SU-DHL-6 (cell line): ENCODE data around the gene CYP3A5.

Experiments used
- H2AFZ ChIP-seq: fragments of 200-600 bp; sonication (generic); 2 replicates; pipeline ENCODE4 v1.6.1; 2014; ENCODE audit warnings: low read depth, mild to moderate bottlenecking, moderate library complexity, mixed read lengths, antibody characterized with exemption, low read length; ENCODE audit not compliant: severe bottlenecking
- H3F3A ChIP-seq: fragments of 200-600 bp; shearing (Covaris generic); 2 replicates; pipeline ENCODE4 v1.6.0; 2016; ENCODE audit warnings: antibody characterized with exemption, mild to moderate bottlenecking; ENCODE audit not compliant: insufficient read depth
- H3K27ac ChIP-seq: fragments of 200-600 bp; sonication (generic); 2 replicates; pipeline ENCODE4 v1.5.1; 2016; ENCODE audit warnings: low read depth, mild to moderate bottlenecking, low read length, moderate library complexity, mixed read lengths
- H3K27me3 ChIP-seq: fragments of 200-600 bp; sonication (generic), shearing (Covaris generic); 2 replicates; pipeline ENCODE4 v1.6.0; 2014; ENCODE audit warnings: mild to moderate bottlenecking, low read length
- H3K36me3 ChIP-seq: fragments of 200-600 bp; sonication (generic); 2 replicates; pipeline ENCODE4 v1.6.1; 2014; ENCODE audit warnings: mild to moderate bottlenecking, low read length, mixed read lengths
- H3K4me2 ChIP-seq: fragments of 300-600, 200-600 bp; shearing (Covaris generic), sonication (generic); 2 replicates; pipeline ENCODE4 v1.6.0; 2014; ENCODE audit warnings: low read length, low read depth, mild to moderate bottlenecking; ENCODE audit not compliant: poor library complexity, severe bottlenecking
- H3K4me3 ChIP-seq: fragments of 200-600 bp; sonication (generic); 2 replicates; pipeline ENCODE4 v1.5.1; 2014; ENCODE audit warnings: antibody characterized with exemption, low read length, mild to moderate bottlenecking, mixed read lengths; ENCODE audit not compliant: insufficient read depth, poor library complexity, severe bottlenecking
- H3K79me2 ChIP-seq: fragments of 200-600 bp; sonication (generic); 2 replicates; pipeline ENCODE4 v1.6.1; 2014; ENCODE audit warnings: mild to moderate bottlenecking, low read length, moderate library complexity; ENCODE audit not compliant: insufficient read depth
- H3K9ac ChIP-seq: fragments of 200-600 bp; sonication (generic); 2 replicates; pipeline ENCODE4 v1.7.0; 2014; ENCODE audit warnings: mild to moderate bottlenecking, low read length
- H3K9me2 ChIP-seq: fragments of 200-600 bp; sonication (generic); replicated peaks from 2 replicates; pipeline ENCODE4 v1.6.1; 2014; ENCODE audit warnings: low read length; ENCODE audit not compliant: insufficient read depth
- H3K9me3 ChIP-seq: fragments of 200-600 bp; sonication (generic); 2 replicates; pipeline ENCODE4 v1.6.1; 2014; ENCODE audit warnings: low read length, mixed read lengths; ENCODE audit not compliant: insufficient read depth
- H4K20me1 ChIP-seq: fragments of 200-600 bp; sonication (generic); 2 replicates; pipeline ENCODE4 v1.6.1; 2014; ENCODE audit warnings: low read depth, mild to moderate bottlenecking, antibody characterized with exemption, low read length, moderate library complexity, mixed read lengths
- EZH2phosphoT487 ChIP-seq: fragments of 200-600 bp; sonication (generic), shearing (Covaris generic); conservative IDR thresholded peaks from 2 replicates; pipeline ENCODE4 v1.6.1; 2018; ENCODE audit warnings: mild to moderate bottlenecking, antibody characterized with exemption, low read length, moderate library complexity, mixed read lengths
- TF ChIP-seq, protein P1 (sequence below): fragments of 200-600 bp; sonication (generic); IDR thresholded peaks from one replicate; pipeline ENCODE4 v1.5.1; 2017; ENCODE audit warnings: antibody characterized with exemption, mild to moderate bottlenecking, low read length, moderate library complexity; ENCODE audit not compliant: insufficient read depth, poor library complexity, severe bottlenecking

Gene CYP3A5

DNA sequence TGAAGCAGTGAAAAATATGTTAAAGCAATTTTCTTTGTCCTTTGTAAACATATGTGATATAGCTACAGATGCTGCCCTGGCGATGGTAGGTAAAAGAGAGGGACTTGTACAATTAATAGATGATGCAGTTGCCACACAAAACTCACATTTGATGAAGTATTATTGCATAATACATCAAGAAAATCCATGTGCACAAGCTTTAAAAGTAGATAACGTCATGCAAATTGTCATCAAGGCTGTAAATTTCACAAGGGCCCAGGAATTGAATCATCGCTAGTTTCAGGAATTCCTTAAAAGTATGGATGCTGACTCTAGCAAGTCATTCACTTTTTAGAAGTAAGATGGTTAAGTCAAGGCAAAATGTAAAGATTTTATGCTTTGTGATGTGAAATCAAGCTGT lies 10.0 kb downstream of the CYP3A5 start:
- H3K27ac ChIP-seq: no peak overlapping the region
- no peaks in the 10 kb centered on the region for H3K9me3 ChIP-seq
- no peaks in the 10 kb centered on the region for H3K36me3 ChIP-seq
- H3K9ac ChIP-seq: no peak overlapping the region
- H2AFZ ChIP-seq: no peak overlapping the region
- H3K4me3 ChIP-seq: no peak overlapping the region
- H3K27me3 ChIP-seq: no peaks in the 10 kb centered on the region
- H3K9me2 ChIP-seq: no peaks in the 10 kb centered on the region
- no peaks in the 10 kb centered on the region for H3K79me2 ChIP-seq
- H4K20me1 ChIP-seq: no peaks in the 10 kb centered on the region
- H3F3A ChIP-seq: no peaks in the 10 kb centered on the region
- TF ChIP-seq, protein P1, sequence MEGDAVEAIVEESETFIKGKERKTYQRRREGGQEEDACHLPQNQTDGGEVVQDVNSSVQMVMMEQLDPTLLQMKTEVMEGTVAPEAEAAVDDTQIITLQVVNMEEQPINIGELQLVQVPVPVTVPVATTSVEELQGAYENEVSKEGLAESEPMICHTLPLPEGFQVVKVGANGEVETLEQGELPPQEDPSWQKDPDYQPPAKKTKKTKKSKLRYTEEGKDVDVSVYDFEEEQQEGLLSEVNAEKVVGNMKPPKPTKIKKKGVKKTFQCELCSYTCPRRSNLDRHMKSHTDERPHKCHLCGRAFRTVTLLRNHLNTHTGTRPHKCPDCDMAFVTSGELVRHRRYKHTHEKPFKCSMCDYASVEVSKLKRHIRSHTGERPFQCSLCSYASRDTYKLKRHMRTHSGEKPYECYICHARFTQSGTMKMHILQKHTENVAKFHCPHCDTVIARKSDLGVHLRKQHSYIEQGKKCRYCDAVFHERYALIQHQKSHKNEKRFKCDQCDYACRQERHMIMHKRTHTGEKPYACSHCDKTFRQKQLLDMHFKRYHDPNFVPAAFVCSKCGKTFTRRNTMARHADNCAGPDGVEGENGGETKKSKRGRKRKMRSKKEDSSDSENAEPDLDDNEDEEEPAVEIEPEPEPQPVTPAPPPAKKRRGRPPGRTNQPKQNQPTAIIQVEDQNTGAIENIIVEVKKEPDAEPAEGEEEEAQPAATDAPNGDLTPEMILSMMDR: no peak
- no peak for TF ChIP-seq EZH2phosphoT487
- H3K4me2 ChIP-seq: no peak overlapping the region

DNA sequence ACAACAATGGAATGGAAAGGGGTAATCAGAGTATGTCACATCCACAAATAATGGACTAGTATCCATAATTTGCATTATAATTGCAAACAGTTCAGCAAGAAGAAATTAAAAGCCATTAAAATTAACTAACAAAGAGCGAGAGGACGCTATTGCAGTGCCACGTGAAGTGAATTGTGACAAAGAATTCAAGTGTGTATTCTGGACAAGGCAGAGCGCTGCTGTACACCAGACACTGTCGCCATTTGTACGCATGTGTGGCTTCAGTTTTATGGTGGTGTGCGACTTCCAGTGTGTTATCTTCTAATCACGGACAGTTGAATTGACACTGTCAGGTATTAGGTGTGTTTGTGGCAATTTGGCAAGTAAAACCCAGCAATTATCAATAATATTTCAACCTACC lies 11.3 kb downstream of the CYP3A5 start:
- no peaks in the 10 kb centered on the region for H3K79me2 ChIP-seq
- no peaks in the 10 kb centered on the region for H3K9me3 ChIP-seq
- H4K20me1 ChIP-seq: no peaks in the 10 kb centered on the region
- no peak overlapping the region for H3K27ac ChIP-seq
- H3K4me2 ChIP-seq: no peak overlapping the region
- H3K4me3 ChIP-seq: no peak overlapping the region
- H2AFZ ChIP-seq: no peak overlapping the region
- no peaks in the 10 kb centered on the region for H3K9me2 ChIP-seq
- no peak overlapping the region for H3K9ac ChIP-seq
- TF ChIP-seq EZH2phosphoT487: no peak
- TF ChIP-seq, protein P1: no peak
- H3K36me3 ChIP-seq: no peaks in the 10 kb centered on the region
- H3F3A ChIP-seq: no peaks in the 10 kb centered on the region
- H3K27me3 ChIP-seq: no peaks in the 10 kb centered on the region

DNA sequence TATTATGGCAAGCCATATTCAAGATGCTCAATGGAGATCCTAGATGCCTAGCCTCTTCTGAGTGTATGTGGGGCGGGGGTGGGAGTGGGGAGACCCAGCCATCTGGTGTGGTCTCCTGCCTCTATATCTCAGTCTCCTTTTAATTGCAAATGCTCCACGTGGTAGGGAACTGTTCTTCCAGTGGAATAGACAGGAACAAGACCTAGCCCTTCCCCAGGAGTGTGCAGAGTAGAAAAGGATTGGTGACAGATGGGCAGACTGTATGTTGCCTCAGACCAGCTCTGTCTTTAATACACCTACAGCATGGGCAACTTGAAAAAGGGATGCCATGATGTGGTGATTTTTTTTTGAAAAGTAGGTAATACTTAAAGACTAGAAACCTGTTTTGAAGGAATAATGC lies 12.6 kb downstream of the CYP3A5 start:
- Histone ChIP-seq H3K4me3 (no peak overlapping the region), H3K27me3 (no peaks in the 10 kb centered on the region), H3K36me3 (no peaks in the 10 kb centered on the region), H3K79me2 (no peaks in the 10 kb centered on the region), H3K4me2 (no peak overlapping the region), H3K27ac (no peak overlapping the region), H3K9ac (no peak overlapping the region), H3K9me2 (no peaks in the 10 kb centered on the region), H4K20me1 (no peaks in the 10 kb centered on the region), H2AFZ (no peak overlapping the region), H3K9me3 (no peaks in the 10 kb centered on the region), H3F3A (no peaks in the 10 kb centered on the region)
- TF ChIP-seq EZH2phosphoT487: no peak
- TF ChIP-seq, protein P1: no peak

DNA sequence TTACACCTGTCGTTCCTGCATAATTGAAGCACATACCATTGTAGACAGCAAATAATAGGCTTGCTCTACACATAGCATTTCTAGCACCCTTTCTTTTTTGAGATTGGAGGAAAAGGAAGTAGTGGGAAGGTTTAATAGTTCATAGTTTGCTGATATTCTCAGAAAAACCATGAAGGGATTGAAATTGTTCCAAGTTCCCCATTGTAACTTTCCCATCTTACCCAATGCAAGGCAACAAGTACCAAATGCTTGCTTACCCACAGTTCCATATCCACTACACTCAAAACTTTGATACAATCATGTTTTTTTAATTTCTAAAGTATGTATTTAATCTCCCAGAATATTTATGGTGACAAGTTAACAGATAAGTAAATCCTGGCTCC lies 13.8 kb downstream of the CYP3A5 start:
- H3K4me3 ChIP-seq: no peak overlapping the region
- no peaks in the 10 kb centered on the region for H3K79me2 ChIP-seq
- no peaks in the 10 kb centered on the region for H3K9me2 ChIP-seq
- no peaks in the 10 kb centered on the region for H3F3A ChIP-seq
- H3K36me3 ChIP-seq: no peaks in the 10 kb centered on the region
- H4K20me1 ChIP-seq: no peaks in the 10 kb centered on the region
- H3K9me3 ChIP-seq: no peaks in the 10 kb centered on the region
- H2AFZ ChIP-seq: no peak overlapping the region
- H3K27me3 ChIP-seq: no peaks in the 10 kb centered on the region
- no peak overlapping the region for H3K4me2 ChIP-seq
- H3K9ac ChIP-seq: no peak overlapping the region
- no peak overlapping the region for H3K27ac ChIP-seq
- TF ChIP-seq, protein P1: no peak
- no peak for TF ChIP-seq EZH2phosphoT487
